ENCODE results near the gene ZNF500. TPM values are rescaled to one million over a fixed set of nuclear protein-coding genes. Genes with fewer than 3 reads are reported as not detected.

The ZNF500 gene
- total and polyA plus RNA-seq, 2 of the 4 experiments (the other 2 are of a cell fraction), result 4.5 to 5.9 TPM

DNA sequence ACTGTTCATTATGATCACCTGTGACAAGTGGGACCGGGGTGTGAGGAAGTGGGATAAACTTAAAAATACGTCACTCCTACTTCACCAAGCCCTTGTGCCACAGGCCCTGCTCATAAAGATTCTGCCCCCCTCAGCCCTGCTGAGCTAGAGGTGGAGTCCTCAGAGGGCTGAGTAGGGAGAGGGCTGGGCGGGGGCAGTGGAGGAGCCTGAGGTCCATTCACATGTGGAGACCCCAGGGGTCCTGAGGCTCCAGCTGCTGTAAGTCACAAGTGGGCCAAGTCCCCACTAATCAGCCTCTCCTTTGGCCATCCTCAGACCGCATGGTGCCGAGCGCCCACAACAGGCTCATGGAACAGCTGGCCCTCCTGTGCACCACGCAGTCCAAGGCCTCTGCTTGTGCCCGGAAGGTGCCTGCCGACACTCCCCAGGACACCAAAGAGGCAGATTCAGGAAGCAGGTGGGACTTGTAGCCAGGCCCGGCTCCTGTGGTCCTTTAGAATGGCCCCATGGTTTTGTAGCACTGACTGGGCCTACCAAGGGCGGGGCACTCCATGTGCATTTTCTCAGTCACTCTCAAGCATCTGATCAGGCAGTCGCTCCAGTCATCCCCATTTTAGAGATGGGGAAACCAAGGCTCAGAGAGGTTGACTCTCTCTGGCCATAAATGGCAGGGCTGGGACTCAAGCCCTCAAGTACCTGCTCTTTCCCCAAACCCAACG lies 22.2 kb downstream of the ZNF500 start:
- DNase-seq (no peak), ATAC-seq (ENCODE audit: low read depth) (no peak)
- dilution Hi-C loops (cut with HindIII; ENCODE audit: low sequenced_read_pairs, unreplicated experiment), result no loop called here
- Histone ChIP-seq H3K18ac (ENCODE audit: low read depth, low read length) (no peak overlapping the region), H3K9ac (ENCODE audit: low read depth, low read length) (no peak overlapping the region), H3K4me1 (ENCODE audit: control insufficient read depth, insufficient read depth, low read length) (no peaks in the 10 kb centered on the region), H3K27ac (ENCODE audit: insufficient read depth, low read length) (no peak overlapping the region), H3K9me3 (ENCODE audit: control insufficient read depth, insufficient read depth, low read length) (no peaks in the 10 kb centered on the region), H2AFZ (replicated peaks; ENCODE audit: low read length, poor library complexity) (no peak overlapping the region), H3K4me2 (ENCODE audit: low read depth, low read length) (no peak overlapping the region), H4K5ac (ENCODE audit: low read depth, low read length) (no peak overlapping the region), H4K91ac (ENCODE audit: insufficient read depth, low read depth, low read length) (no peak overlapping the region), H3K23ac (ENCODE audit: low read depth, low read length) (no peak overlapping the region), H3K56ac (ENCODE audit: extremely low read depth, insufficient read depth, low read length) (no peak overlapping the region), H3K79me1 (ENCODE audit: low read depth in 1 of 2, low read length in 2 of 2) (0 out of 4 replicates have a peak, but pooled peaks cover 0 to under 1% of the 10 kb centered on the region in 2 experiments), H2BK5ac (ENCODE audit: low read depth, low read length, poor library complexity, severe bottlenecking) (no peak overlapping the region), H4K20me1 (ENCODE audit: insufficient read depth, low read length) (no peaks in the 10 kb centered on the region), H4K8ac (ENCODE audit: low read depth in 2 of 2, low read length in 2 of 2) (no peak overlapping the region), H3K4ac (ENCODE audit: low read depth, low read length) (no peak overlapping the region), H3K4me3 (ENCODE audit: insufficient read depth, low read depth, low read length) (no peak overlapping the region), H2BK20ac (ENCODE audit: low read depth, low read length) (no peak overlapping the region), H3K14ac (replicated peaks; ENCODE audit: low read depth, low read length) (no peak overlapping the region), H2AK9ac (replicated peaks; ENCODE audit: low read depth, low read length, poor library complexity) (no peak overlapping the region), H3K9me1 (ENCODE audit: insufficient read depth, low read length) (no peaks in the 10 kb centered on the region), H2AK5ac (ENCODE audit: low read depth, low read length) (no peak overlapping the region), H3K27me3 (ENCODE audit: control insufficient read depth, insufficient read depth, low read length) (no peaks in the 10 kb centered on the region), H2BK15ac (ENCODE audit: low read depth, low read length) (no peak overlapping the region), H2BK120ac (ENCODE audit: low read depth, low read length) (no peak overlapping the region), H3K36me3 (ENCODE audit: control insufficient read depth, insufficient read depth, low read length) (no peaks in the 10 kb centered on the region; the same call in 1 of the 2 replicates)
- ChIA-PET CTCF (no interaction called here), POLR2A (ENCODE audit: unreplicated experiment) (no interaction called here)
- intact Hi-C loops (cut with micrococcal nuclease), result no loop called here
- BruUV-seq (replicated peaks), result no TSS peak
- in situ Hi-C loops (cut with MboI; ENCODE audit: low sequenced_read_pairs), result no loop called here
- 92% methylated on average over 8 of the region's 13 CpGs; no CpG with 5 or more reads in 1 of the 2 experiments for whole genome bisulfite sequencing, 2 experiments (ENCODE audit: extremely low coverage in 2 of 2, insufficient read length in 1 of 2)
- no peak for TF ChIP-seq RFX5 (IDR thresholded peaks at IDR 0.05; ENCODE audit: low read depth, low read length)
- no peak for TF ChIP-seq SMC3 (IDR thresholded peaks at IDR 0.05; ENCODE audit: low read depth, low read length)
- no peak for TF ChIP-seq MAFK (IDR thresholded peaks at IDR 0.05; ENCODE audit: low read depth, low read length)
- TF ChIP-seq BHLHE40 (IDR thresholded peaks at IDR 0.05; ENCODE audit: low read depth, low read length), result no peak
- TF ChIP-seq, protein P1, sequence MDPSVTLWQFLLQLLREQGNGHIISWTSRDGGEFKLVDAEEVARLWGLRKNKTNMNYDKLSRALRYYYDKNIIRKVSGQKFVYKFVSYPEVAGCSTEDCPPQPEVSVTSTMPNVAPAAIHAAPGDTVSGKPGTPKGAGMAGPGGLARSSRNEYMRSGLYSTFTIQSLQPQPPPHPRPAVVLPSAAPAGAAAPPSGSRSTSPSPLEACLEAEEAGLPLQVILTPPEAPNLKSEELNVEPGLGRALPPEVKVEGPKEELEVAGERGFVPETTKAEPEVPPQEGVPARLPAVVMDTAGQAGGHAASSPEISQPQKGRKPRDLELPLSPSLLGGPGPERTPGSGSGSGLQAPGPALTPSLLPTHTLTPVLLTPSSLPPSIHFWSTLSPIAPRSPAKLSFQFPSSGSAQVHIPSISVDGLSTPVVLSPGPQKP (IDR thresholded peaks at IDR 0.05; ENCODE audit: borderline replicate concordance, low read depth, low read length), result no peak
- TF ChIP-seq CHD1 (IDR thresholded peaks at IDR 0.05; ENCODE audit: low read depth, low read length), result no peak
- no peak for TF ChIP-seq USF2 (IDR thresholded peaks at IDR 0.05; ENCODE audit: low read depth, low read length)
- no peak for TF ChIP-seq MAZ (IDR thresholded peaks at IDR 0.05; ENCODE audit: borderline replicate concordance, low read depth, low read length)
- no peak for TF ChIP-seq POLR2A (IDR thresholded peaks at IDR 0.05; ENCODE audit: low read depth, low read length)
- no peak for TF ChIP-seq NFE2L2 (IDR thresholded peaks at IDR 0.05; ENCODE audit: low read depth, low read length)
- TF ChIP-seq RCOR1 (IDR thresholded peaks at IDR 0.05; ENCODE audit: insufficient replicate concordance, low read length), result no peak
- TF ChIP-seq RAD21 (IDR thresholded peaks at IDR 0.05; ENCODE audit: low read length), result no peak
- TF ChIP-seq MXI1 (IDR thresholded peaks at IDR 0.05; ENCODE audit: borderline replicate concordance, low read depth, low read length), result no peak
- TF ChIP-seq, protein P2, sequence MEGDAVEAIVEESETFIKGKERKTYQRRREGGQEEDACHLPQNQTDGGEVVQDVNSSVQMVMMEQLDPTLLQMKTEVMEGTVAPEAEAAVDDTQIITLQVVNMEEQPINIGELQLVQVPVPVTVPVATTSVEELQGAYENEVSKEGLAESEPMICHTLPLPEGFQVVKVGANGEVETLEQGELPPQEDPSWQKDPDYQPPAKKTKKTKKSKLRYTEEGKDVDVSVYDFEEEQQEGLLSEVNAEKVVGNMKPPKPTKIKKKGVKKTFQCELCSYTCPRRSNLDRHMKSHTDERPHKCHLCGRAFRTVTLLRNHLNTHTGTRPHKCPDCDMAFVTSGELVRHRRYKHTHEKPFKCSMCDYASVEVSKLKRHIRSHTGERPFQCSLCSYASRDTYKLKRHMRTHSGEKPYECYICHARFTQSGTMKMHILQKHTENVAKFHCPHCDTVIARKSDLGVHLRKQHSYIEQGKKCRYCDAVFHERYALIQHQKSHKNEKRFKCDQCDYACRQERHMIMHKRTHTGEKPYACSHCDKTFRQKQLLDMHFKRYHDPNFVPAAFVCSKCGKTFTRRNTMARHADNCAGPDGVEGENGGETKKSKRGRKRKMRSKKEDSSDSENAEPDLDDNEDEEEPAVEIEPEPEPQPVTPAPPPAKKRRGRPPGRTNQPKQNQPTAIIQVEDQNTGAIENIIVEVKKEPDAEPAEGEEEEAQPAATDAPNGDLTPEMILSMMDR (conservative IDR thresholded peaks at IDR 0.05; ENCODE audit: low read depth, low read length), result no peak
- TF ChIP-seq CEBPB (IDR thresholded peaks at IDR 0.05; ENCODE audit: low read depth, low read length), result no peak
